AG09309 (cell line): ENCODE measurements around the gene GGT6.
A peak's percentile ranks its signal among the peaks of the same experiment; 100 is the strongest.

ENCODE experiments used
- DNase-seq: peaks from one replicate; pipeline ENCODE4 v3.0.0-alpha.2; 2010; ENCODE audit warnings: low read depth
- H3K4me3 ChIP-seq: 2 replicates; pipeline ENCODE4 v1.5.1; 2011; ENCODE audit warnings: mild to moderate bottlenecking, low read depth, low read length, moderate library complexity; ENCODE audit not compliant: control insufficient read depth
- CTCF ChIP-seq: IDR thresholded peaks from 2 replicates; pipeline ENCODE4 v1.5.1; 2011; ENCODE audit warnings: mild to moderate bottlenecking, low read depth, low read length, inconsistent platforms; ENCODE audit not compliant: insufficient read depth, control insufficient read depth; ENCODE audit errors: missing control alignments

GGT6 gene

GRCh38 chr17:4558347-4558971 lies 1.9 kb downstream of the GGT6 start:
- no peak for TF ChIP-seq CTCF
- no peak for DNase-seq
- no peak overlapping the region for H3K4me3 ChIP-seq

GRCh38 chr17:4557626-4558346 lies 2.6 kb downstream of the GGT6 start:
- no peak for TF ChIP-seq CTCF
- no peak for DNase-seq

GRCh38 chr17:4556996-4557395 lies 3.4 kb downstream of the GGT6 start:
- no peak for TF ChIP-seq CTCF
- no peak for DNase-seq
- no peak overlapping the region for H3K4me3 ChIP-seq

More at GRCh38 chr17:4557626-4558346, 2.6 kb downstream of the GGT6 start:
- no peak overlapping the region for H3K4me3 ChIP-seq

GRCh38 chr17:4555873-4556759 lies 4.3 kb downstream of the GGT6 start:
- TF ChIP-seq CTCF, result no peak
- H3K4me3 ChIP-seq, result peak overlapping the region; percentile 93

GRCh38 chr17:4554997-4555799 lies 5.2 kb downstream of the GGT6 start, which contains the start of gene MYBBP1A:
Gene MYBBP1A, minus strand, starts transcription at chr17:4555384. Its CDS starts 60 bp downstream, at chr17:4555324.
- TF ChIP-seq CTCF, result peak; percentile 42
- DNase-seq, result peak; percentile 60
- H3K4me3 ChIP-seq, result peak within 1 kb of the TSS; percentile 93

More at GRCh38 chr17:4555873-4556759, 4.3 kb downstream of the GGT6 start:
- no peak for DNase-seq
